ENCODE results near the gene PPFIA2. TPM values are rescaled to one million over a fixed set of nuclear protein-coding genes. Genes with fewer than 3 reads are reported as not detected.

The PPFIA2 gene
- polyA plus RNA-seq, 1 donor from 2014 or later = 65.3 TPM

- Histone ChIP-seq H3K79me2 (replicated peaks; ENCODE audit: insufficient read depth, low read length) (no peaks in the 10 kb centered on the region), H3K27me3 (ENCODE audit: insufficient read depth, low read depth, low read length) (no peaks in the 10 kb centered on the region), H3K4me2 (ENCODE audit: low read length) (no peak overlapping the region), H4K20me1 (ENCODE audit: insufficient read depth) (no peaks in the 10 kb centered on the region), H3K4me3 (ENCODE audit: low read length) (no peak overlapping the region), H2AFZ (ENCODE audit: low read depth, low read length) (no peak overlapping the region), H3K9ac (ENCODE audit: low read length) (no peak overlapping the region), H3K27ac (ENCODE audit: low read length) (no peak overlapping the region), H3K9me2 (ENCODE audit: insufficient read depth, low read length) (no peaks in the 10 kb centered on the region), H3F3A (ENCODE audit: insufficient read depth, low read length, poor library complexity, severe bottlenecking) (no peaks in the 10 kb centered on the region), H3K9me3 (ENCODE audit: low read length) (no peaks in the 10 kb centered on the region), H3K36me3 (ENCODE audit: insufficient read depth, low read length) (no peaks in the 10 kb centered on the region)
- TF ChIP-seq CTCF (IDR thresholded peaks at IDR 0.05; ENCODE audit: poor library complexity, severe bottlenecking) (no peak), RAD21 (conservative IDR thresholded peaks at IDR 0.05) (no peak), TAF1 (IDR thresholded peaks at IDR 0.05; ENCODE audit: low read depth) (no peak), MXI1 (conservative IDR thresholded peaks at IDR 0.05; ENCODE audit: poor library complexity, severe bottlenecking) (no peak), POLR2AphosphoS5 (IDR thresholded peaks at IDR 0.05) (no peak), EP300 (conservative IDR thresholded peaks at IDR 0.05; ENCODE audit: poor library complexity, severe bottlenecking) (no peak), REST (IDR thresholded peaks at IDR 0.05; ENCODE audit: borderline replicate concordance) (no peak), EZH2 (IDR thresholded peaks at IDR 0.05; ENCODE audit: borderline replicate concordance, insufficient read depth, low read length, poor library complexity, severe bottlenecking) (no peak), SMC3 (conservative IDR thresholded peaks at IDR 0.05; ENCODE audit: poor library complexity) (no peak)
These were observed 256.0 kb downstream of the PPFIA2 start for GRCh38 chr12:81502912-81503695.

- H3K9me3 ChIP-seq (ENCODE audit: low read length) = no peaks in the 10 kb centered on the region
- H2AFZ ChIP-seq (ENCODE audit: low read depth, low read length) = no peak overlapping the region
- no peaks in the 10 kb centered on the region for H3F3A ChIP-seq (ENCODE audit: insufficient read depth, low read length, poor library complexity, severe bottlenecking)
- no peak overlapping the region for H3K4me3 ChIP-seq (ENCODE audit: low read length)
- H3K4me2 ChIP-seq (ENCODE audit: low read length) = no peak overlapping the region
- no peaks in the 10 kb centered on the region for H3K36me3 ChIP-seq (ENCODE audit: insufficient read depth, low read length)
- H3K27me3 ChIP-seq (ENCODE audit: insufficient read depth, low read depth, low read length) = no peaks in the 10 kb centered on the region
- H3K9me2 ChIP-seq (ENCODE audit: insufficient read depth, low read length) = no peaks in the 10 kb centered on the region
- no peaks in the 10 kb centered on the region for H4K20me1 ChIP-seq (ENCODE audit: insufficient read depth)
- no peak for TF ChIP-seq MXI1 (conservative IDR thresholded peaks at IDR 0.05; ENCODE audit: poor library complexity, severe bottlenecking)
- no peak for TF ChIP-seq CTCF (IDR thresholded peaks at IDR 0.05; ENCODE audit: poor library complexity, severe bottlenecking)
- no peak for TF ChIP-seq EP300 (conservative IDR thresholded peaks at IDR 0.05; ENCODE audit: poor library complexity, severe bottlenecking)
- no peak for TF ChIP-seq REST (IDR thresholded peaks at IDR 0.05; ENCODE audit: borderline replicate concordance)
- no peak for TF ChIP-seq POLR2AphosphoS5 (IDR thresholded peaks at IDR 0.05)
- no peak for TF ChIP-seq EZH2 (IDR thresholded peaks at IDR 0.05; ENCODE audit: borderline replicate concordance, insufficient read depth, low read length, poor library complexity, severe bottlenecking)
- no peak for TF ChIP-seq TAF1 (IDR thresholded peaks at IDR 0.05; ENCODE audit: low read depth)
- TF ChIP-seq RAD21 (conservative IDR thresholded peaks at IDR 0.05) = no peak
- no peak for TF ChIP-seq SMC3 (conservative IDR thresholded peaks at IDR 0.05; ENCODE audit: poor library complexity)
- no peak overlapping the region for H3K9ac ChIP-seq (ENCODE audit: low read length)
- no peak overlapping the region for H3K27ac ChIP-seq (ENCODE audit: low read length)
- no peaks in the 10 kb centered on the region for H3K79me2 ChIP-seq (replicated peaks; ENCODE audit: insufficient read depth, low read length)
These were observed 258.4 kb downstream of the PPFIA2 start for GRCh38 chr12:81500788-81501187.

Data from neural cell (in vitro differentiated cells).